ENCODE data around the gene TARBP2.

DNA sequence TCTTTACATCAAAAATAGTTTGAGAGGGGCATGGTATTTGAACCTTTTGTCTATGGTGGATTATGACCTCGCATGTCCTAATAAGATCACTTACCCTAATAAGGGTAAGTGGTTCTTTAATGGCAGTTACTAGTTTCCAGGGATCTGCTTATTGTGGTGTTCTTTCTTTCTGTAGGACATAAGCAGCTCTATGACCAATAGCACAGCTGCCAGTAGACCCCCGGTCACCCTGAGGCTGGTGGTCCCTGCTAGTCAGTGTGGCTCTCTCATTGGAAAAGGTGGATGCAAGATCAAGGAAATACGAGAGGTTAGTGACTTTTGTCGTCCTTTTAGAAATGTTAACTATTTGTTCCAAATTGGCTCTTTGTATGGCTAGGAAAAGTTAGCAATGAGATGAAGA lies 42.0 kb upstream of the TARBP2 start:
- TF ChIP-seq, protein P1, sequence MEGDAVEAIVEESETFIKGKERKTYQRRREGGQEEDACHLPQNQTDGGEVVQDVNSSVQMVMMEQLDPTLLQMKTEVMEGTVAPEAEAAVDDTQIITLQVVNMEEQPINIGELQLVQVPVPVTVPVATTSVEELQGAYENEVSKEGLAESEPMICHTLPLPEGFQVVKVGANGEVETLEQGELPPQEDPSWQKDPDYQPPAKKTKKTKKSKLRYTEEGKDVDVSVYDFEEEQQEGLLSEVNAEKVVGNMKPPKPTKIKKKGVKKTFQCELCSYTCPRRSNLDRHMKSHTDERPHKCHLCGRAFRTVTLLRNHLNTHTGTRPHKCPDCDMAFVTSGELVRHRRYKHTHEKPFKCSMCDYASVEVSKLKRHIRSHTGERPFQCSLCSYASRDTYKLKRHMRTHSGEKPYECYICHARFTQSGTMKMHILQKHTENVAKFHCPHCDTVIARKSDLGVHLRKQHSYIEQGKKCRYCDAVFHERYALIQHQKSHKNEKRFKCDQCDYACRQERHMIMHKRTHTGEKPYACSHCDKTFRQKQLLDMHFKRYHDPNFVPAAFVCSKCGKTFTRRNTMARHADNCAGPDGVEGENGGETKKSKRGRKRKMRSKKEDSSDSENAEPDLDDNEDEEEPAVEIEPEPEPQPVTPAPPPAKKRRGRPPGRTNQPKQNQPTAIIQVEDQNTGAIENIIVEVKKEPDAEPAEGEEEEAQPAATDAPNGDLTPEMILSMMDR (IDR thresholded peaks at IDR 0.05; ENCODE audit: low read depth, low read length, poor library complexity, severe bottlenecking): no peak
- no peak for TF ChIP-seq EZH2phosphoT487 (IDR thresholded peaks at IDR 0.05; ENCODE audit: borderline replicate concordance, low read length)

All from DOHH2 (cell line).